Natural killer cell treated with Interleukin-12 subunit alpha and Interleukin-12 subunit beta and Interleukin-15 and Interleukin-18, amount 100 ng/mL, for 72 hours (primary cell): ENCODE measurements around the gene OSCAR. TPM values are rescaled to one million over a fixed set of nuclear protein-coding genes. Genes with fewer than 3 reads are reported as not detected.
"Not testable (repeated sequence)": the region's sequence is repeated elsewhere in the genome, so short reads cannot be mapped to it uniquely, and the experiment has no call there.

ENCODE experiments used
- ATAC-seq, 2 donors: fragments of 150-1000 bp; cut with Tn5 transposase in 1 of 2; sonication (Bioruptor Pico), chemical (Tn5 transposase) in 1 of 2; 2 replicates each; pipeline ENCODE4 v1.10.0; 2021
- DNase-seq: peaks from one replicate; pipeline ENCODE4 v3.0.0; 2022; ENCODE audit warnings: low spot score
- H3K27ac Mint-ChIP-seq, 2 donors: 1 replicate in 1 of 2; 2 replicates in 1 of 2; pipeline ENCODE4 v1.8.0; 2022; ENCODE audit warnings: mixed read lengths in 2 of 2, mild to moderate bottlenecking in 1 of 2, moderate library complexity in 1 of 2
- H3K27me3 Mint-ChIP-seq, 2 donors: 1 replicate in 1 of 2; 2 replicates in 1 of 2; pipeline ENCODE4 v1.8.0; 2022; ENCODE audit warnings: mixed read lengths in 2 of 2
- H3K36me3 Mint-ChIP-seq: one replicate; pipeline ENCODE4 v1.8.0; 2022; ENCODE audit warnings: mixed read lengths
- H3K4me1 Mint-ChIP-seq, 2 donors: 1 replicate in 1 of 2; 2 replicates in 1 of 2; pipeline ENCODE4 v1.8.0; 2022; ENCODE audit warnings: low read depth in 2 of 2, mixed read lengths in 2 of 2, mild to moderate bottlenecking in 1 of 2
- H3K4me3 Mint-ChIP-seq: one replicate; pipeline ENCODE4 v1.8.0; 2022; ENCODE audit warnings: mixed read lengths
- H3K9me3 Mint-ChIP-seq: 2 replicates; pipeline ENCODE4 v1.8.0; 2022; ENCODE audit warnings: mixed read lengths
- total RNA-seq, 2 donors: library from RNA; stranded (reverse); gene quantifications; one replicate each; pipeline ENCODE4 v1.2.3, GENCODE V29; 2022

The OSCAR gene
- total RNA-seq, 2 donors from 2014 or later, result 0.86 to 1.1 TPM

DNA sequence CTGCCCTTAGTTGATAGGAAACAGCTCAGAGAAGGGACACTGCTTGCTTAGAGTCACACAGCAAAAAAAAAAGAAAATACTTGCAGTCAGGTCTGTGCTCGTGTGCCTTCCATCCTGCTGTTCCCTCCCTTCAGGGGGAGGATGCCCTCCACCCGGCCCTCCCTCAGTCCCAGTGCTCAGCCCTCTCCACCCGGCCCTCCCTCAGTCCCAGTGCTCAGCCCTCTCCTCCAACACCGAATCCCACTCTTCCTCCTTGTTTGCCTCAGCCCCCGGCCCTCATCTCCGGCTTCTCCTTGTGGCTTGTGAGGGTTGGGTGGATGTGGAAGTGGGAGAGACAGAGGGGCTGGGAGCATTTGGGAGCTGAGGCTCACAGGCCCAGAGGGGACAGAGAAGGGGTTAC is 9.0 kb upstream of the OSCAR start:
- DNase-seq (no peak), ATAC-seq (peak in 1 of 2 donors; percentile 52)
- Mint-ChIP-seq H3K27ac (no peak overlapping the region), H3K9me3 (no peaks in the 10 kb centered on the region), H3K27me3 (no peaks in the 10 kb centered on the region), H3K36me3 (peaks cover 15% of the 10 kb centered on the region), H3K4me1 (peaks cover 12 to 26% of the 10 kb centered on the region in 2 donors), H3K4me3 (no peak overlapping the region)

DNA sequence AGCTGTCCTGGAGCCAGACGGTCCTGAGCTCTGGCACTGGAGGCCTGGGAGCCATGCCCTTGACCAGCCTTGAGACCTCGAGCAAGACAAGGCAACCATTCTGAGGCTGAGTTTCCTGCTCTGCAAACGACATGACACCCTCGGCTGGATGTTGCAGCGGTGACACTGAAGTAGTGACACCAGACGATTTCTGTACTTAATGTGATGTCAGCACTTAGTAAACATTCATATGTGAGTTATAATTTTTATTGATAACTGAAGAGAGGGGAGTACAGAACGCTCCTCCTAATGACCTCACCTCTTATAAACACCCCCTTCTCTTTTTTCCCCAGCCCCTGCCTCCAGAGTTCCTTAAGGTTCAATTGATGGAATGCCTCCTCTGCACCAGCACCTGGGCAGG is 7.9 kb upstream of the OSCAR start:
- H3K36me3 Mint-ChIP-seq, result peaks cover 15% of the 10 kb centered on the region
- no peaks in the 10 kb centered on the region for H3K27me3 Mint-ChIP-seq
- no peaks in the 10 kb centered on the region for H3K9me3 Mint-ChIP-seq
- H3K4me3 Mint-ChIP-seq, result no peak overlapping the region
- ATAC-seq (no peak), DNase-seq (no peak)
- H3K4me1 Mint-ChIP-seq, result peaks cover 6 to 18% of the 10 kb centered on the region in 2 donors
- H3K27ac Mint-ChIP-seq, result no peak overlapping the region

DNA sequence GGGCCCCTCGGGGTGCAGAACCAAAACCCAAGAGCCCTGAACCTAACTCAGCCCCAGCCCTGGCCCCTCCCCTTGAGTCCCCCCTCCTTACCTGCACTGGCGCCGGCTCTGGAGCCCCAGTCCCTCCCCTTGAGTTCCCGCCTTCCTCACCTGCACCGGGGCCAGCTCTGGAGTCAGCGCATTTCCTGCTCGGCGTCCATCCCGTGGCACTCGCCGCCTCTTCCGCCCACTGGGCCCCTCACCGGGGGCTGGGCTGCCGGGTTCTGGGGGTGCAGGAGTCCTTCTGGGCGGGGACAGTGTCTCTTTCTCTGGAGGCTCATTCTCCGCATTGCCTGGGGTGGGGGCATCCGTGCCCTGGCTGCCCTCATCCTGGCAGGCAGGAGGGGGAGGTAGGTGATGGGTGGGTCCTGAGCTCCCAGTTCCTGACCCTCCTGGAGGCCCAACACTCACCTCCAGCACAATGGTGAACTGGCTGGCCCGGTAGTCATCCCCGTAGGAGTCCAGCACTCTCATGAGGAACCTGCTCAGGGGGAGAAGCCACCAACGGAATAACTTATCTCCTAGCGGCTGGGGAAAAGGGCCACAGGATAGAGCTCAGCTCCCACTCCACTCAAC is 7.4 kb upstream of the OSCAR start:
- ATAC-seq (no peak), DNase-seq (no peak)
- peaks cover 15% of the 10 kb centered on the region for H3K36me3 Mint-ChIP-seq
- H3K27me3 Mint-ChIP-seq, result no peaks in the 10 kb centered on the region
- no peak overlapping the region for H3K4me3 Mint-ChIP-seq
- no peak overlapping the region for H3K27ac Mint-ChIP-seq
- H3K4me1 Mint-ChIP-seq, result peaks cover 6 to 23% of the 10 kb centered on the region in 2 donors
- no peaks in the 10 kb centered on the region for H3K9me3 Mint-ChIP-seq

DNA sequence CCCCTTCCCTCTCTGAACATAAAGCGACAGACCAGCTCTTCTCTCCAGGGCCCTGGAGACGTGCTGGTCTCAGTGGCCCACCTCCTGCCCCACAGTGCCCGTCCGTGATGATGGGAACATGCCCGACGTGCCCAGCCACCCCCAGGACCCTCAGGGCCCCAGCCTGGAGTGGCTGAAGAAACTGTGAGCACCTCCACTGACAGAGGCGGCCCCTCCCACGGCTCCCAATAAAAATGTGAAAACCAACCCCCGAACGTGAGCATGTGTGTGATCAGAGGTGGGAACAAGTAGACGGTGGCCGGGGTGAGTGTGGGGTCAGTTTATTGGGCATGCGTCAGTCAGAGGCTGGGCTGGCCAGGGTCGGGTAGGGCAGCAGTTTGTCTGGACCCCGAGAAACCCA is 6.1 kb upstream of the OSCAR start:
- Mint-ChIP-seq H3K4me3 (no peak overlapping the region), H3K27ac (no peak overlapping the region), H3K9me3 (no peaks in the 10 kb centered on the region), H3K27me3 (no peaks in the 10 kb centered on the region), H3K36me3 (peaks cover 15% of the 10 kb centered on the region), H3K4me1 (peaks cover 11 to 28% of the 10 kb centered on the region in 2 donors)
- ATAC-seq (no peak), DNase-seq (no peak)

DNA sequence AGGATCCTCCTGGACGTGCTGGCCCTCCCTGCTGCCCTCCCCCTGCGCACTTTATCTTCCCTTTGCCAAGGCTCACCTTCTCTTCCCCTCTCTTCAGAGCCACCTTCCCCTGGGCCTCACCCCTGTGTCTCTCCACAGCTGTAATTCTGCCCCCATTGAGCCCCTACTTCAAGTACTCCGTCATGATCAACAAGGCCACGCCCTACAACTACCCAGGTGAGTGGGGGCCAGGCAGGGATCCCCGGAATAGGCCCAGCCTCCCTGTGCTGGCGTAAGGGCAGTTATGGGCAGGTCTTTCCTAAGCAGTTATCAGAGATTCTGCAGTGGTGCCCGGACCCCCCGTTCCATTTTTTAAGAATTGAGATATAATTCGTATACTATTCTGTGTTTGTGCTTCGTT is 5.2 kb upstream of the OSCAR start:
- H3K27me3 Mint-ChIP-seq, result no peaks in the 10 kb centered on the region
- H3K9me3 Mint-ChIP-seq, result no peaks in the 10 kb centered on the region
- no peak for DNase-seq
- ATAC-seq, result no peak
- H3K27ac Mint-ChIP-seq, result no peak overlapping the region
- H3K4me1 Mint-ChIP-seq, result peaks cover 18 to 27% of the 10 kb centered on the region in 2 donors
- H3K4me3 Mint-ChIP-seq, result no peak overlapping the region
- peaks cover 13% of the 10 kb centered on the region for H3K36me3 Mint-ChIP-seq

DNA sequence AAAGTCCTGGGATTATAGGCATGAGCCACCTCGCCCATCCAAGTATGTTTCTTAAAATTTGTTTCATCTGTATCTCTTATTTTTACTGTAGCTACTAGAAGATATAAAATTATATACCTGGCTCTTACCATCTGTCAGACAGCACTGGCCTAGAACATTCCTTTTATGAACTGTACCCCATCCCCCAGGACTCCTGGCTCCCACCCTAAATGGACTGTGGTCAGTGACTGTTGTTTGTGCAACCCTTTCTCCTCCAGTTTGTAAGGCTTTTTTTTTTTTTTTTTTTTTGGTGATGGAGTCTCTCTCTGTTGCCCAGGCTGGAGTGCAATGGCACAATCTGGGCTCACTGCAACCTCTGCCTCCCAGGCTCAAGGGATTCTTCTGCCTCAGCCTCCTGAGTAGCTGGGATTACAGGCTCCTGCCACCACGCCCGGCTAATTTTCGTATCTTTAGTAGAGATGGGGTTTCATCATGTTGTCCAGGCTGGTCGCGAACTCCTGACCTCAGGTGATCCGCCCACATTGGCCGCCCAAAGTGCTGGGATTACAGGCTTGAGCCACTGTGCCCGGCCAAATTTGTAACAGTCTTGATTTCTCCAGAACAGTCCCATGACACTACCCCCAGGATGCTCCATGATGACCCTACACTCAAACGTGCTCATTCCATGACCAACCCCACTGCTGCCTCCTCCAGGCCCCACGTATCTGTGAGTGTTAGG is 4.6 kb upstream of the OSCAR start:
- Mint-ChIP-seq H3K36me3 (peaks cover 11% of the 10 kb centered on the region), H3K9me3 (no peaks in the 10 kb centered on the region), H3K27ac (no peak overlapping the region), H3K4me3 (peak overlapping the region; percentile 90), H3K27me3 (no peaks in the 10 kb centered on the region), H3K4me1 (peaks cover 21 to 23% of the 10 kb centered on the region in 2 donors)
- ATAC-seq (no peak), DNase-seq (no peak)

DNA sequence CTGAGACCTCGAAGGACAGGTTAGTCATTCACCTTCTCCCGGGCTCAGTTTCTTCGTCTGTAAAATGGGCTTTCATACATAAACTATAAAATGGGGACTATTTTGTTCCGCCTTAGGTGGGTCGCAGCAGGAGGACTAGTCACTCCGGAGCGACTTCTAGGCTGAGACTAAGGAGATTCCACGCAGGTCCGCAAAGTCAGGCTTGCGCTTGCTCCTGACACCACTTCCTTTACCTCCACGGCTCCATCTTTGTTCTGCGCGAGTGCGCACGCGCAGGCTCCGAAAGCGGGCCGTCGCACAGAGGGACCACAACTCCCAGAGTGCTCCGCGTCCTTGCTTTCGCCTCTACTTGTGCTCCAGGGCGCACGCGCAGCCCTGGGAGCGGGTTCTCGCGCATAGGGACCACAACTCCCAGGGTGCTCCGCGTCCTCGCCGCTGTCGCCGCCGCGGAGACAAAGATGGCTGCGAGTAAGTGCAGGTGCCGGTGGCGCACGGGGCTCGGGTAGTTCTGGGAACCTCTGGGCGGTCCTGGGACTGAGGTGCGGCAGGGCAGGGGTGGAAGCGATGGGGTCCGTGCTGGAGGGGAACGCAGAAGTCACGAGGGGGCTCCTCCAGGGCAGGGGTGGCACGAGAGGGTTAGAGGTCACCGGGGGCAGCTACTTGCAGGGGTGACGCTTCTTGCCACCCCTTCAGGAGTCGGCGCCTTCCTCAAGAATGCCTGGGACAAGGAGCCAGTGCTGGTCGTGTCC is 2.0 kb upstream of the OSCAR start, which contains the start of gene NDUFA3:
NDUFA3 (plus strand) TSS at position 435 of the 749 bp plus-strand sequence; CDS start at position 459, 24 bp downstream.
- peaks cover 21 to 22% of the 10 kb centered on the region in 2 donors for H3K4me1 Mint-ChIP-seq
- peak within 1 kb of the TSS; percentile 79 to 95 for H3K27ac Mint-ChIP-seq
- peak; percentile 100 for ATAC-seq
- H3K27me3 Mint-ChIP-seq, result no peaks in the 10 kb centered on the region
- peak; percentile 99 for DNase-seq
- peak within 1 kb of the TSS; percentile 90 for H3K4me3 Mint-ChIP-seq
- peaks cover 10% of the 10 kb centered on the region for H3K36me3 Mint-ChIP-seq
- no peaks in the 10 kb centered on the region for H3K9me3 Mint-ChIP-seq

DNA sequence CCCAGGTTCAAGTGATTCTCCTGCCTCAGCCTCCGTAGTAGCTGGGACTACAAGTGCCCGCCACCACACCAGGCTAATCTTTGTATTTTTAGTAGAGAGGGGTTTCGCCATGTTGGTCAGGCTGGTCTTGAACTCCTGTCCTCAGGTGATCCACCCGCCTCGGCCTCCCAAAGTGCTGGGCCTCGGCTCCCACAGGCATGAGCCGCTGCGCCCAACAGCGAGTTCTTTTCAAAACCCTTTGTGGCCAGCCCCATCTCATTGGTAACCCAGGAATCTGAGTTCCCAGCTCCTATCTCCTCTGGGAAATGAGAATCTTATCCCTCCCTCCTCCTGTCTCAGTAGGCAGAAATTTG is 724 bp downstream of the OSCAR start:
- ATAC-seq, H3K27ac Mint-ChIP-seq, DNase-seq, H3K27me3 Mint-ChIP-seq, H3K9me3 Mint-ChIP-seq, H3K36me3 Mint-ChIP-seq, H3K4me3 Mint-ChIP-seq: not testable (repeated sequence)
- peaks cover 21 to 32% of the 10 kb centered on the region in 2 donors for H3K4me1 Mint-ChIP-seq

DNA sequence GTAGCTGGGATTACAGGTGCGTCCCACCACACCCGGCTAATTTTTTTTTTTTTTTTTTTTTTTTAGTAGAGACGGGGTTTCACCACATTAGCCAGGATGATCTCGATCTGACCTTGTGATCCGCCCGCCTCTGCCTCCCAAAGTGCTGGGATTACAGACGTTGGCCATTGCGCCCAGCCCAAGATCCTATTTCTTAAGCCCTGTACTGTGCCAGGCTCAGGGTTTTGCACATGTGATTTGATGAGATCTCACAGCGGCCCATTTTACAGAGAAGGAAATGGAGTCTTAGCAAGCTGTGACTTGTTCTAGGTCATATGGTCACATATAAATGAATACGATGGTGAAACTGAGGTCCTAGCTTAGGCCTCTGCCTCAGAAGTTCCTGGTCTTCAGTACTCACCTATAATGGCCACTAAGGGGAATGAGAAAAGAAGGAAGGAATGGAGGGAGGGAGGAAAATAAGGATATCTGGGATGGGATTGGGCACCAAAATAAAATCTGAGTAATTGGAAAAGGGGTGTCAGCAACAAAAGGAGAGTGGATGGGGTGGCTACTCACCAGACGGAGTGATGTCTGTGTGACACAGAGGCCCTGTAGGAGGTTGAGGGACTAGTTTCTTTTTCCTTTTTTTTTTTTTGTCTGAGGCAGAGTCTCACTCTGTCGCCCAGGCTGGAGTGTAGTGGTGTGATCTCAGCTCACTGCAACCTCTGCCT is 1.3 kb downstream of the OSCAR start:
- Mint-ChIP-seq H3K4me3 (no peak overlapping the region), H3K27me3 (peaks cover 0 to 4% of the 10 kb centered on the region in 2 donors), H3K9me3 (no peaks in the 10 kb centered on the region), H3K27ac (no peak overlapping the region), H3K4me1 (peaks cover 22 to 32% of the 10 kb centered on the region in 2 donors), H3K36me3 (no peaks in the 10 kb centered on the region)
- ATAC-seq, result no peak
- DNase-seq, result no peak

DNA sequence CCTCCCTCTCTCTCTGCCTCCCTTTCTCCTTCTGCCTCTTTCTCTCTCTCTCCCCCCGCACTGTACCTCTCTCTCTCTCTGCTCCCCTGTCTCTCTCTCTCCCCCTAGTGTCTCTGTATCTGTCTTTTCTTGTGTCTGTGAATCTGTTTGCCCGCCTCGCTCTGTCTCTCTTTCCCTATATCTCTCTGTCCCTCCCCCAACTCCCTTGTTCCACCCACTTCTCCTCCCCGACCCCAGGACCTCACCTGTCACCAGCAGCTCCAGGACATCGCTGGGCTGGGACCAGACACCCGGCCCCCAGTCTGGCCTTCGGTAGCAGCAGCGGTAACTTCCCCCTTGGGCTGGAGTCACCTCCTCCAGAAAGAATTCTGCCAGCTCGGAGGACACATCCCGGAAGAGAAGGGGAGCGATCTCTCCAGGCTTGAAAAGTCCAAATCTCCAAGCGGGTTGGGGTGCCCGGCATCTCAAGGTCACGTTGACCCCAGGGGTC is 3.9 kb downstream of the OSCAR start:
- H3K4me3 Mint-ChIP-seq, result peak overlapping the region; percentile 92
- peak overlapping the region; percentile 69 to 78 for H3K27ac Mint-ChIP-seq
- H3K27me3 Mint-ChIP-seq, result peaks cover 8 to 11% of the 10 kb centered on the region in 2 donors
- peaks cover 15 to 21% of the 10 kb centered on the region in 2 donors for H3K4me1 Mint-ChIP-seq
- H3K9me3 Mint-ChIP-seq, result no peaks in the 10 kb centered on the region
- H3K36me3 Mint-ChIP-seq, result no peaks in the 10 kb centered on the region
- ATAC-seq, result peak in 1 of 2 donors; percentile 49
- no peak for DNase-seq

DNA sequence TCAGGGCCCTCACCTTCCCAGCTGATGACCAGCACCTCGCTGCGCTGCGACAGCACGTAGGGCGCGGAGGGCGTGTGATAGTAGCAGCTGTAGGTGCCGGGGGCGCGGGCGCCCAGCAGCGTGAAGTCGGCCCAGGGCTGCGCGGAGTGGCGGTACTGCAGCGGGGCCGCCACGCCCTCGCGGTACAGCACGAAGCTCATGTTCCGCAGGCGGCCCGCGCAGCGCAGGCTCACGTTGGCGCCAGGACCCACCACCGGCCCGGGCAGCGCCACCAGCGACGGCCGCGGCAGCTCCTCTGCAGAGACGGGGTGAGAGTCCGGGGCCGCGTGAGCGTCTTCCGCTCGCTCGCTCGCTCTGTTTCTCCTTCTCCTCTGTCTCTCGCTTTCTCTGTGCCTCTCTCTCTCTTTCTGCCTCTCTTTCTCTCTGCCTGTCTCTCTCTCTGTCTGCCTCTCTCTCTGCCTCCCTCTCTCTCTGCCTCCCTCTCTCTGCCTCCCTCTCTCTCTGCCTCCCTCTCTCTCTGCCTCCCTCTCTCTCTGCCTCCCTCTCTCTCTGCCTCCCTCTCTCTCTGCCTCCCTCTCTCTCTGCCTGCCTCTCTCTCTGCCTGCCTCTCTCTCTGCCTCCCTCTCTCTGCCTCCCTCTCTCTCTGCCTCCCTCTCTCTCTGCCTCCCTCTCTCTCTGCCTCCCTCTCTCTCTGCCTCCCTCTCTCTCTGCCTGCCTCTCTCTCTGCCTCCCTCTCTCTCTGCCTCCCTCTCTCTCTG is 4.6 kb downstream of the OSCAR start:
- Mint-ChIP-seq H3K4me1 (peaks cover 15 to 16% of the 10 kb centered on the region in 2 donors), H3K4me3 (peak overlapping the region; percentile 92), H3K27me3 (peaks cover 8 to 11% of the 10 kb centered on the region in 2 donors), H3K27ac (peak overlapping the region; percentile 69 to 78)
- ATAC-seq, result peak; percentile 87 to 88
- not testable (repeated sequence) for H3K9me3 Mint-ChIP-seq, DNase-seq, H3K36me3 Mint-ChIP-seq

DNA sequence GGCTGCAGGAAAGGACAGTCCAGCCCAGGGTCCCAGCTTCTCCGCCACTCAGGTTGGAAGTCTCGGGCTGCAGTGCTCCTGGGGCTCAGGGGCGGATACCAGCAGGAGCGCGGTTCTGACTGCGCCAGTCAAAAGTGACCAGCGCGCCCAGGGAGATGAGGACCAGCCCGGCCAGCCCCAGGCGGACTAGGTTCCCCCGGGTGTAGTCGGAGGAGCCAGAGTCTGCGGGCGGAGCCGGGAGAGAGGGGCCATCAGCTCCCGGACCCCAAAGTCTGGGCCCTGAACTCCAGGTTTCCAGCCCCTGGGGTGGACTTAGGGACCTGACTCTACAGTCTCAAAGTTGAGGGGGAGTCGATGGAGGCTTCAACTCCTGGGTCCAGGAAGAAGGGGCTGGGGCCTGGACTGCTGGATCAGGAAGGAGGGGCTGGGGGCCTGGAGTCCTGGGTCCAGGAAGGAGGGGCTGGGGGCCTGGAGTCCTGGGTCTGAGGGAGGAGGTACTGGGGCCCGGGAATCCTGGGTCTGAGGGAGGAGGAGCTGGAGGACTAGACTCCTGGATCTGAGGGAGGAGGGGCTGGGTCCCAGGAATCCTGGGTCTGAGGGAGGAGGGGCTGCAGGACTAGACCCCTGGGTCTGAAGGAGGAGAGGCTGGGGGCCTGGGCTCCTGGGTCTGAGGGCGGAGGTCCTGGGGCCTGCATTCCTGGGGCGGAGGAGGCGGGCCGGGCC is 5.3 kb downstream of the OSCAR start:
- Mint-ChIP-seq H3K36me3 (no peaks in the 10 kb centered on the region), H3K27ac (no peak overlapping the region)

More for the DNA sequence above, 5.3 kb downstream of the OSCAR start:
- peaks cover 11 to 15% of the 10 kb centered on the region in 2 donors for H3K4me1 Mint-ChIP-seq
- peaks cover 8 to 11% of the 10 kb centered on the region in 2 donors for H3K27me3 Mint-ChIP-seq
- H3K9me3 Mint-ChIP-seq, result no peaks in the 10 kb centered on the region
- H3K4me3 Mint-ChIP-seq, result peak overlapping the region; percentile 92
- no peak for ATAC-seq
- no peak for DNase-seq
